ENCODE measurements around the gene MYO9B.
"Not testable (repeated sequence)": the region's sequence is repeated elsewhere in the genome, so short reads cannot be mapped to it uniquely, and the experiment has no call there.

Gene MYO9B

GRCh38 chr19:17180997-17181702 lies 105.6 kb downstream of the MYO9B start:
- Mint-ChIP-seq H3K4me3 (no peak overlapping the region), H3K36me3 (ENCODE audit: low read depth) (peaks cover 29% of the 10 kb centered on the region), H3K9me3 (no peaks in the 10 kb centered on the region), H3K27me3 (ENCODE audit: low read depth, poor library complexity) (peaks cover 2% of the 10 kb centered on the region), H3K27ac (peak overlapping the region; percentile 76), H3K4me1 (peaks cover 23% of the 10 kb centered on the region)
- peak; percentile 23 for DNase-seq
- TF ChIP-seq CTCF (IDR thresholded peaks at IDR 0.05), result no peak

- TF ChIP-seq CTCF (IDR thresholded peaks at IDR 0.05), result no peak
- Mint-ChIP-seq H3K36me3 (ENCODE audit: low read depth) (peaks cover 24% of the 10 kb centered on the region), H3K27ac (peak overlapping the region; percentile 88), H3K4me1 (peaks cover 23% of the 10 kb centered on the region), H3K9me3 (no peaks in the 10 kb centered on the region), H3K4me3 (no peak overlapping the region), H3K27me3 (ENCODE audit: low read depth, poor library complexity) (peaks cover 2% of the 10 kb centered on the region)
- no peak for DNase-seq
Observed at GRCh38 chr19:17183271-17183761, 107.7 kb downstream of the MYO9B start.

DNA sequence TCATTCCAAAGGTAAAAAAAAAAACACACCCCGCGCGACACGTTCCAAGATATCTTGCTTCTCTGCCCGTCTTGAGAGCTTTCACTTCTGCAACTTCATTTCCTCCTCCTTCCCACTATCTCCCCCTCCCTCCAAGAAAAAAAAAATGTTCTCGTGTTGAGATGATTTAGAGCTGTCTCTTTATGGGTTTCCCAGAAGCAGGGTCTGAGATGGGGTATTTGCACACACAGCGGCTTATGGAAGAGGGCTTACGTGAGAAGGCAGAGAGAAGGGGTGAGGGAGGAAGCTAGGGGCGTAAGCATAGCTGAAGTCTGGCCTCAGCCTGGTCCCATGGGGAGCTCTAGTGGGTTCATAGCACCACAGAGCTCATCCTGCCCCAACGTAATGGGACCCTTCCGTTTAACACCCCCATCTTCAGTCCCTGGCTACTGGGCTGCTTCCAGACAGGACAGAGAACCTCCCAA lies 108.3 kb downstream of the MYO9B start:
- H3K4me1 Mint-ChIP-seq, result peaks cover 23% of the 10 kb centered on the region
- H3K27ac Mint-ChIP-seq, result peak overlapping the region; percentile 44
- peaks cover 2% of the 10 kb centered on the region for H3K27me3 Mint-ChIP-seq (ENCODE audit: low read depth, poor library complexity)
- no peak for DNase-seq
- H3K36me3 Mint-ChIP-seq (ENCODE audit: low read depth), result peaks cover 27% of the 10 kb centered on the region
- no peak for TF ChIP-seq CTCF (IDR thresholded peaks at IDR 0.05)
- H3K4me3 Mint-ChIP-seq, result no peak overlapping the region
- no peaks in the 10 kb centered on the region for H3K9me3 Mint-ChIP-seq

- no peak overlapping the region for H3K4me3 Mint-ChIP-seq
- H3K4me1 Mint-ChIP-seq, result peaks cover 23% of the 10 kb centered on the region
- no peaks in the 10 kb centered on the region for H3K9me3 Mint-ChIP-seq
- no peak for DNase-seq
- H3K36me3 Mint-ChIP-seq (ENCODE audit: low read depth), result peaks cover 27% of the 10 kb centered on the region
- H3K27ac Mint-ChIP-seq, result no peak overlapping the region
- TF ChIP-seq CTCF (IDR thresholded peaks at IDR 0.05), result no peak
- H3K27me3 Mint-ChIP-seq (ENCODE audit: low read depth, poor library complexity), result peaks cover 2% of the 10 kb centered on the region
Observed at GRCh38 chr19:17184371-17184841, 108.8 kb downstream of the MYO9B start.

GRCh38 chr19:17185590-17185989 lies 110.0 kb downstream of the MYO9B start:
- peaks cover 21% of the 10 kb centered on the region for H3K4me1 Mint-ChIP-seq
- H3K9me3 Mint-ChIP-seq, result no peaks in the 10 kb centered on the region
- no peak overlapping the region for H3K4me3 Mint-ChIP-seq
- TF ChIP-seq CTCF (IDR thresholded peaks at IDR 0.05), result no peak
- DNase-seq, result no peak
- H3K36me3 Mint-ChIP-seq (ENCODE audit: low read depth), result peaks cover 27% of the 10 kb centered on the region
- H3K27me3 Mint-ChIP-seq (ENCODE audit: low read depth, poor library complexity), result peaks cover 2% of the 10 kb centered on the region
- no peak overlapping the region for H3K27ac Mint-ChIP-seq

GRCh38 chr19:17191736-17192135 lies 116.2 kb downstream of the MYO9B start:
- not testable (repeated sequence) for H3K27ac Mint-ChIP-seq; H3K4me1 Mint-ChIP-seq; H3K27me3 Mint-ChIP-seq (ENCODE audit: low read depth, poor library complexity); DNase-seq; H3K9me3 Mint-ChIP-seq; H3K4me3 Mint-ChIP-seq
- peaks cover 34% of the 10 kb centered on the region for H3K36me3 Mint-ChIP-seq (ENCODE audit: low read depth)
